Smooth muscle cell (in vitro differentiated cells): ENCODE measurements around the gene BTBD9. TPM values are rescaled to one million over a fixed set of nuclear protein-coding genes. Genes with fewer than 3 reads are reported as not detected.

Source experiments
- DNase-seq: peaks from one replicate; lab custom pipeline; 2025; ENCODE audit not compliant: unreplicated experiment; lab: John Stamatoyannopoulos, UW
- H2AFZ ChIP-seq: fragments of 200-600 bp; sonication (generic); 2 replicates; pipeline ENCODE4 v1.6.0; 2016; ENCODE audit warnings: antibody characterized with exemption, low read depth, mild to moderate bottlenecking
- H3F3A ChIP-seq: fragments of 200-600 bp; sonication (generic); 2 replicates; pipeline ENCODE4 v1.6.0; 2017; ENCODE audit warnings: antibody characterized with exemption, low read depth
- H3K27ac ChIP-seq: fragments of 200-600 bp; sonication (generic); 2 replicates; pipeline ENCODE4 v1.5.1; 2016; ENCODE audit warnings: low read depth, mild to moderate bottlenecking
- H3K27me3 ChIP-seq: fragments of 200-600 bp; sonication (generic); 2 replicates; pipeline ENCODE4 v1.6.1; 2016; ENCODE audit warnings: low read depth, mild to moderate bottlenecking
- H3K36me3 ChIP-seq: fragments of 200-600 bp; sonication (generic); 2 replicates; pipeline ENCODE4 v1.5.1; 2016; ENCODE audit warnings: low read depth
- H3K4me1 ChIP-seq: fragments of 200-600 bp; sonication (generic); 2 replicates; pipeline ENCODE4 v1.5.1; 2016; ENCODE audit warnings: low read depth
- H3K4me2 ChIP-seq: fragments of 200-600 bp; sonication (generic); 2 replicates; pipeline ENCODE4 v1.6.0; 2016; ENCODE audit warnings: mild to moderate bottlenecking
- H3K4me3 ChIP-seq: fragments of 200-600 bp; sonication (generic); 2 replicates; pipeline ENCODE4 v1.5.1; 2016; ENCODE audit warnings: mild to moderate bottlenecking
- H3K79me2 ChIP-seq: fragments of 200-600 bp; sonication (generic); 2 replicates; pipeline ENCODE4 v1.6.0; 2016; ENCODE audit warnings: low read depth, mild to moderate bottlenecking
- H3K9ac ChIP-seq: fragments of 200-600 bp; sonication (generic); 2 replicates; pipeline ENCODE4 v1.6.0; 2016; ENCODE audit warnings: low read depth
- H3K9me3 ChIP-seq: fragments of 200-600 bp; sonication (generic); replicated peaks from 2 replicates; pipeline ENCODE4 v1.5.1; 2016; ENCODE audit warnings: low read depth
- H4K20me1 ChIP-seq: fragments of 200-600 bp; sonication (generic); 2 replicates; pipeline ENCODE4 v1.6.0; 2016; ENCODE audit warnings: low read depth
- WGBS: methylation state at CpG from one replicate; pipeline ENCODE4 v1.1.7; 2016; ENCODE audit warnings: low lambda C conversion rate; 5-methylcytosine and 5-hydroxymethylcytosine counted together
- polyA plus RNA-seq: library from polyadenylated mRNA; unstranded; fragments of >200 nt; fragmentation: Nextera tagmentation; extraction: Ambion mirVana; gene quantifications from 2 replicates; pipeline ENCODE4 v1.2.1, GENCODE V29; 2016
- total RNA-seq: library from RNA; depleted of rRNA; stranded (reverse); fragments of >200 nt; gene quantifications from 2 replicates; pipeline ENCODE4 v1.2.3, GENCODE V29; 2014
- TF ChIP-seq, protein P1 (sequence below): fragments of 200-600 bp; sonication (generic); IDR thresholded peaks from 2 replicates; pipeline ENCODE4 v1.5.1; 2017; ENCODE audit warnings: borderline replicate concordance, mild to moderate bottlenecking, antibody characterized with exemption; ENCODE audit not compliant: insufficient read depth, poor library complexity, severe bottlenecking

BTBD9 gene
- total and polyA plus RNA-seq, 2 experiments from 2014 or later: 5.6 to 12.5 TPM

DNA sequence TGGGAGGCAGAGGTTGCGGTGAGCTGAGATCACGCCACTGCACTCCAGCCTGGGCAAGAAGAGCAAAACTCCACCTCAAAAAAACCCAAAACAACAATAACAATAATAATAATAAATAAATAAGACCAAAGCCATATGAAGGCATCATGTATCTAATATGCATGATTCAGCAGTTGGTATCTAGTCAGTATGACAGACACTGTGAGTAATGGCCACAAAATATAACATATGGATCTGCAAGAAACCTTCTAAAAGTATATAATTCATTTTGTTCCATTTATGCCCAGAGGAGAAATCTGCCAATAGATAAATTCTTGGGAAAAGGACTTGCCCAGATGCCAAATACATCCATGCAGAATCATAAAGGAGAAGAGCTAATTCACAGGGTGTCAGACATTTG is 252.3 kb downstream of the BTBD9 start:
- Histone ChIP-seq H3K79me2 (no peaks in the 10 kb centered on the region), H3K9ac (no peak overlapping the region), H3K27ac (no peak overlapping the region), H2AFZ (no peak overlapping the region), H3K4me1 (peaks cover 12% of the 10 kb centered on the region), H3F3A (no peaks in the 10 kb centered on the region), H3K27me3 (no peaks in the 10 kb centered on the region), H4K20me1 (no peaks in the 10 kb centered on the region), H3K9me3 (no peaks in the 10 kb centered on the region), H3K4me3 (no peak overlapping the region), H3K36me3 (no peaks in the 10 kb centered on the region), H3K4me2 (no peak overlapping the region)
- no peak for DNase-seq
- 100% methylated on average over 2 of the region's 2 CpGs for WGBS
- TF ChIP-seq, protein P1, sequence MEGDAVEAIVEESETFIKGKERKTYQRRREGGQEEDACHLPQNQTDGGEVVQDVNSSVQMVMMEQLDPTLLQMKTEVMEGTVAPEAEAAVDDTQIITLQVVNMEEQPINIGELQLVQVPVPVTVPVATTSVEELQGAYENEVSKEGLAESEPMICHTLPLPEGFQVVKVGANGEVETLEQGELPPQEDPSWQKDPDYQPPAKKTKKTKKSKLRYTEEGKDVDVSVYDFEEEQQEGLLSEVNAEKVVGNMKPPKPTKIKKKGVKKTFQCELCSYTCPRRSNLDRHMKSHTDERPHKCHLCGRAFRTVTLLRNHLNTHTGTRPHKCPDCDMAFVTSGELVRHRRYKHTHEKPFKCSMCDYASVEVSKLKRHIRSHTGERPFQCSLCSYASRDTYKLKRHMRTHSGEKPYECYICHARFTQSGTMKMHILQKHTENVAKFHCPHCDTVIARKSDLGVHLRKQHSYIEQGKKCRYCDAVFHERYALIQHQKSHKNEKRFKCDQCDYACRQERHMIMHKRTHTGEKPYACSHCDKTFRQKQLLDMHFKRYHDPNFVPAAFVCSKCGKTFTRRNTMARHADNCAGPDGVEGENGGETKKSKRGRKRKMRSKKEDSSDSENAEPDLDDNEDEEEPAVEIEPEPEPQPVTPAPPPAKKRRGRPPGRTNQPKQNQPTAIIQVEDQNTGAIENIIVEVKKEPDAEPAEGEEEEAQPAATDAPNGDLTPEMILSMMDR: no peak

DNA sequence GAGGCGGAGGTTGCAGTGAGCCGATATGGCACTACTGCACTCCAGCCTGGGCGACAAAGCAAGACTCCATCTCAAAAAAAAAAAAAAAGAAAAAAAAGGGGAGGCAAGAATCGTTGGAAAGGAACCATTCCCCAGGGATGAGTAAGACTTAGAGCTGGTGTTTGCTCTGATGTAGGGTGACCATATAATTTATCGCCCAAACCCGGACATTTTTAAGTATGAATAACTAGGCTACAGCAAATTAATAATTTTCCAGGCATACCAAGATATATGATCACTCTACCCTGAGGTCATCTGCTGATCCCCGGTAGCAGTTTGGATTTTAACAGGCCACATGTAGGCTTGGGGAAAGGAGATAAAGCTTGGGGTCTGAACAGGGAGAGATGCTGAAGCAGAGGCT is 260.9 kb downstream of the BTBD9 start:
- WGBS: 79% methylated on average over 7 of the region's 7 CpGs
- no peak for DNase-seq
- no peaks in the 10 kb centered on the region for H4K20me1 ChIP-seq
- no peaks in the 10 kb centered on the region for H3K4me1 ChIP-seq
- H3K27ac ChIP-seq: no peak overlapping the region
- H3K79me2 ChIP-seq: no peaks in the 10 kb centered on the region
- H3K9ac ChIP-seq: no peak overlapping the region
- no peaks in the 10 kb centered on the region for H3K27me3 ChIP-seq
- H3K9me3 ChIP-seq: no peaks in the 10 kb centered on the region
- no peaks in the 10 kb centered on the region for H3K36me3 ChIP-seq
- H3F3A ChIP-seq: no peaks in the 10 kb centered on the region
- TF ChIP-seq, protein P1: no peak
- H3K4me3 ChIP-seq: no peak overlapping the region
- H2AFZ ChIP-seq: no peak overlapping the region
- no peak overlapping the region for H3K4me2 ChIP-seq

DNA sequence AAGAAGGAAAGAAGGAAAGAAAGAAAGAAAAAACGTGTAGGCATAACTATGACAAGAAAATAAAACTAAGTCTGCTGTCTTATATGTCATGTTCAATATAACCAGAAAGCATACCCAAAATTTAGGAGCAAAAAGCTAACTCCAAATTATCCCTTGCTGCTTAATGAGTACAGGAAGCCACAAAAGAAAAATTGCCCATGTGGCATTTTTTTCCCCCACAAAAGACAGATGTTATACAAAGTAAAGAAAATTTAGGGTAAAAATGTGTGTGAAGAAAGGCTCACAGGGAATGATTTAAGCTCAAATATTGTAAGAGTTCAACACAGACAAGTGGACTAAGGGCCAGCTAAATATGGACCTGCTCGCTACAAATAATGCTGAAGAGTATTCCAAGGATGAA is 263.8 kb downstream of the BTBD9 start:
- Histone ChIP-seq H4K20me1 (no peaks in the 10 kb centered on the region), H3K79me2 (no peaks in the 10 kb centered on the region), H3F3A (no peaks in the 10 kb centered on the region), H2AFZ (no peak overlapping the region), H3K36me3 (no peaks in the 10 kb centered on the region), H3K4me3 (no peak overlapping the region), H3K4me2 (no peak overlapping the region), H3K27ac (no peak overlapping the region), H3K9me3 (no peaks in the 10 kb centered on the region), H3K9ac (no peak overlapping the region), H3K4me1 (no peaks in the 10 kb centered on the region), H3K27me3 (no peaks in the 10 kb centered on the region)
- 86% methylated on average over 2 of the region's 2 CpGs for WGBS
- no peak for DNase-seq
- TF ChIP-seq, protein P1: no peak

DNA sequence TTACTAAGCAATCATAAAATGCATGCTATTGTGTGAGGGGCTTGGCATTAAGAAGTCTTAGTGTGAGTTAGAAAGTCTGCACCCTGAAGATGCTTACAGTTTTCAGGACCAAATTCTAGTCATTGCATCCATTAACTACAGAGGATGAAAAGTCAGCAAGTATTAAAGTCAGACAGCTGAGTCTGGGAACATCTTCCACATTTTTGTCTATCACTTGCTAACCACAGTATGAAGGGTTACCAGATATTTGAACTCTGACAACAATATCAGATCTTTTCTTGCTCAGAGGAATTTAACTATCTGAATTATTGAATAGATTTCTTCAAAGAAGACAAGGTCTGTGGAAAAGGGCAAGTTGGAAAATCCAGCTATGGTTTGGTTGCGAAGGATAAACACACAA is 264.4 kb downstream of the BTBD9 start:
- H3F3A ChIP-seq: no peaks in the 10 kb centered on the region
- H3K36me3 ChIP-seq: no peaks in the 10 kb centered on the region
- H3K9me3 ChIP-seq: no peaks in the 10 kb centered on the region
- no peaks in the 10 kb centered on the region for H3K79me2 ChIP-seq
- no peak overlapping the region for H3K9ac ChIP-seq
- no peak overlapping the region for H3K4me3 ChIP-seq
- H3K27ac ChIP-seq: no peak overlapping the region
- H3K4me1 ChIP-seq: no peaks in the 10 kb centered on the region
- H2AFZ ChIP-seq: no peak overlapping the region
- no peak overlapping the region for H3K4me2 ChIP-seq
- no peak for DNase-seq
- no peaks in the 10 kb centered on the region for H4K20me1 ChIP-seq
- 97% methylated on average over 1 of the region's 1 CpG for WGBS
- H3K27me3 ChIP-seq: no peaks in the 10 kb centered on the region
- TF ChIP-seq, protein P1: no peak
